Measurements from ENCODE around the gene AHRR. TPM values are rescaled to one million over a fixed set of nuclear protein-coding genes. Genes with fewer than 3 reads are reported as not detected.
"Not testable (repeated sequence)": the region's sequence is repeated elsewhere in the genome, so short reads cannot be mapped to it uniquely, and the experiment has no call there.

The AHRR gene
- total RNA-seq, 1 donor from 2014 or later: 2.6 TPM

GRCh38 chr5:308672-309271 is 12.7 kb upstream of the AHRR start:
- Histone ChIP-seq H3K4me3 (ENCODE audit: low read depth, low read length) (no peak overlapping the region), H3K27me3 (ENCODE audit: control insufficient read depth, insufficient read depth, low read length) (no peaks in the 10 kb centered on the region), H3K36me3 (ENCODE audit: control insufficient read depth, insufficient read depth, low read length) (peaks cover 4% of the 10 kb centered on the region)
- no peak for TF ChIP-seq CTCF (IDR thresholded peaks at IDR 0.05; ENCODE audit: insufficient read depth, low read length, poor library complexity, severe bottlenecking)
- peak; percentile 50 for DNase-seq (ENCODE audit: low read depth)

- H3K27me3 ChIP-seq (ENCODE audit: control insufficient read depth, insufficient read depth, low read length); H3K36me3 ChIP-seq (ENCODE audit: control insufficient read depth, insufficient read depth, low read length); DNase-seq (ENCODE audit: low read depth); H3K4me3 ChIP-seq (ENCODE audit: low read depth, low read length): not testable (repeated sequence)
These were observed 11.7 kb upstream of the AHRR start for GRCh38 chr5:309831-310230.

- Histone ChIP-seq H3K27me3 (ENCODE audit: control insufficient read depth, insufficient read depth, low read length) (no peaks in the 10 kb centered on the region), H3K4me3 (ENCODE audit: low read depth, low read length) (no peak overlapping the region), H3K36me3 (ENCODE audit: control insufficient read depth, insufficient read depth, low read length) (peaks cover 4% of the 10 kb centered on the region)
- TF ChIP-seq CTCF (IDR thresholded peaks at IDR 0.05; ENCODE audit: insufficient read depth, low read length, poor library complexity, severe bottlenecking): no peak
- DNase-seq (ENCODE audit: low read depth): no peak
These were observed 11.0 kb upstream of the AHRR start for GRCh38 chr5:310516-310915.

- Histone ChIP-seq H3K27me3 (ENCODE audit: control insufficient read depth, insufficient read depth, low read length) (no peaks in the 10 kb centered on the region), H3K36me3 (ENCODE audit: control insufficient read depth, insufficient read depth, low read length) (peaks cover 4% of the 10 kb centered on the region), H3K4me3 (ENCODE audit: low read depth, low read length) (no peak overlapping the region)
- no peak for TF ChIP-seq CTCF (IDR thresholded peaks at IDR 0.05; ENCODE audit: insufficient read depth, low read length, poor library complexity, severe bottlenecking)
- DNase-seq (ENCODE audit: low read depth): peak; percentile 55
These were observed 10.5 kb upstream of the AHRR start for GRCh38 chr5:310941-311434.

- no peaks in the 10 kb centered on the region for H3K27me3 ChIP-seq (ENCODE audit: control insufficient read depth, insufficient read depth, low read length)
- no peak for TF ChIP-seq CTCF (IDR thresholded peaks at IDR 0.05; ENCODE audit: insufficient read depth, low read length, poor library complexity, severe bottlenecking)
- H3K4me3 ChIP-seq (ENCODE audit: low read depth, low read length): no peak overlapping the region
- peaks cover 3% of the 10 kb centered on the region for H3K36me3 ChIP-seq (ENCODE audit: control insufficient read depth, insufficient read depth, low read length)
- DNase-seq (ENCODE audit: low read depth): no peak
These were observed 9.6 kb upstream of the AHRR start for GRCh38 chr5:311963-312362.

- no peak for DNase-seq (ENCODE audit: low read depth)
- no peak overlapping the region for H3K4me3 ChIP-seq (ENCODE audit: low read depth, low read length)
- peaks cover 1% of the 10 kb centered on the region for H3K36me3 ChIP-seq (ENCODE audit: control insufficient read depth, insufficient read depth, low read length)
- TF ChIP-seq CTCF (IDR thresholded peaks at IDR 0.05; ENCODE audit: insufficient read depth, low read length, poor library complexity, severe bottlenecking): no peak
- no peaks in the 10 kb centered on the region for H3K27me3 ChIP-seq (ENCODE audit: control insufficient read depth, insufficient read depth, low read length)
These were observed 8.7 kb upstream of the AHRR start for GRCh38 chr5:312845-313244.
